Esophagus muscularis mucosa (tissue), 4 donors: Measurements from ENCODE around the gene MSH3. TPM values are rescaled to one million over a fixed set of nuclear protein-coding genes. Genes with fewer than 3 reads are reported as not detected.

Source experiments
- DNase-seq: peaks from one replicate; pipeline ENCODE4 v3.0.0-alpha.2; 2017; ENCODE audit errors: extremely low spot score
- H3K27ac ChIP-seq, 4 donors: fragments of 200-600 bp; sonication (generic); replicated peaks in 1 of 4; 1 replicate in 3 of 4; 2 replicates in 1 of 4; pipeline ENCODE4 v1.5.1; 2016 to 2019; ENCODE audit warnings: mild to moderate bottlenecking in 1 of 4
- H3K27me3 ChIP-seq, 4 donors: fragments of 200-600 bp; sonication (generic); one replicate each; pipeline versions ENCODE4 v1.5.1 to v1.6.0; 2016 to 2019
- H3K36me3 ChIP-seq, 4 donors: fragments of 200-600 bp; sonication (generic); one replicate each; pipeline ENCODE4 v1.5.1; 2016 to 2019
- H3K4me1 ChIP-seq, 4 donors: fragments of 200-600 bp; sonication (generic); one replicate each; pipeline ENCODE4 v1.5.1; 2016 to 2019
- H3K4me3 ChIP-seq, 4 donors: fragments of 200-600 bp; sonication (generic); 1 replicate in 2 of 4; 2 replicates in 2 of 4; pipeline ENCODE4 v1.5.1; 2016 to 2019; ENCODE audit warnings: mild to moderate bottlenecking in 4 of 4, moderate library complexity in 1 of 4
- H3K9me3 ChIP-seq, 4 donors: fragments of 200-600 bp; sonication (generic); 1 replicate in 3 of 4; 2 replicates in 1 of 4; pipeline ENCODE4 v1.5.1; 2016 to 2019
- EP300 ChIP-seq: sonication (generic); formaldehyde crosslinking; IDR thresholded peaks from one replicate; pipeline ENCODE4 v1.6.1; 2017; ENCODE audit warnings: antibody characterized with exemption
- POLR2A ChIP-seq: fragments of 450-650 bp; IDR thresholded peaks from one replicate; pipeline ENCODE4 v1.6.1; 2017; ENCODE audit warnings: antibody characterized with exemption, moderate library complexity, mild to moderate bottlenecking, low read depth
- POLR2AphosphoS5 ChIP-seq, 2 donors: sonication (generic); formaldehyde crosslinking; IDR thresholded peaks; one replicate each; pipeline ENCODE4 v1.6.1; 2017; ENCODE audit warnings: antibody characterized with exemption in 2 of 2
- WGBS: methylation state at CpG from one replicate; pipeline ENCODE4 v1.1.5; 2018; 5-methylcytosine and 5-hydroxymethylcytosine counted together
- intact Hi-C: fragments of 100-400 bp; cut with DNase I; formaldehyde crosslinking; loops from one replicate; pipeline ENCODE4 v1.15.1; 2023
- total RNA-seq, 4 donors: library from RNA; depleted of rRNA; stranded (reverse); fragments of >200 nt; gene quantifications; one replicate each; pipeline versions ENCODE4 v1.1.0 to v1.2.1, GENCODE V29; 2016
- TF ChIP-seq, protein P1 (sequence below), 3 experiments: fragments of 200-600 bp in 2 of 3; fragments of 450-650 bp in 1 of 3; sonication (generic) in 2 of 3; IDR thresholded peaks; one replicate each; pipeline ENCODE4 v1.5.1; 2017 to 2019; ENCODE audit warnings: antibody characterized with exemption in 3 of 3, mild to moderate bottlenecking in 2 of 3, moderate library complexity in 1 of 3

MSH3 gene
- total RNA-seq, 4 donors from 2014 or later, result 7.6 to 11.6 (median 9.3) TPM

DNA sequence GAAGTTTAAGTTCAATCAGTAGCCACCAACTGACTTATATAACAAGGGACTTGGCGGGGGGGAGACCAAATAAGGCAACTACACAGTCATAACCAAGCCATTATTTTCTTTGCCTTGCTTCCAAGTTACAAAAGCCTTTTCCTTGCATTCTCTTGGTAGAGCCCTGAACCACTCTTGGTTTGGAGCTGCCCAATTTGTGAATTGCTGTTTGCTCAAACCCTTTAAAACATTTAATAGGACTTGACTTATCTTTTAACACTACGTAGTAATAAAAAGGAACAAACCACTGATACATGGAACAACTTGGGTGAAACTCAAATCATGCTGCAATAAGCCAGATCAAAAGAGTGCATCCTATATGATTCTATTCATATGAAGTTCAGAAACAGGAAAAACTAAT lies 31.7 kb upstream of the MSH3 start:
- intact Hi-C loops, result no loop called here

DNA sequence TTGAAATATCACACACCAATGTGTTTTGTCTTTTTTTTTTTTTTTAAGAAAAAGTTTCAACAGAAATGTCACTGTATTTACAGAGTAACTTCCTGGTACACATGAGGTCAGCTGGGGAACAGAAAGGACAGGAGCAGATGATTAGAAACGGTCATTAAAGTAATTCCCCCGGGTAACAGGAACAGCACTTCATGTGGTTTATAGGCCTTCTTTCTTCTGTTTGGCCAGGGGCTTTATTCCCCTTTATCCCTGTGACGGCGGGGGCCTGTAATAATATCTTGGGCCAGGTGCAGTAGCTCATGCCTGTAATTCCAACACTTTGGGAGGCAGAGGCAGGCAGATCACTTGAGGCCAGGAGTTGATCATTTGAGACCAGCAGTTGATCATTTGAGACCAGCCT lies 30.5 kb upstream of the MSH3 start:
- Histone ChIP-seq H3K4me1 (no peaks in the 10 kb centered on the region), H3K27me3 (no peaks in the 10 kb centered on the region), H3K4me3 (no peak overlapping the region), H3K27ac (no peak overlapping the region), H3K9me3 (no peaks in the 10 kb centered on the region), H3K36me3 (peaks cover 0 to 4% (median 0%) of the 10 kb centered on the region in 4 donors)
- no peak for DNase-seq
- intact Hi-C loops, result no loop called here
- 77% methylated on average over 4 of the region's 4 CpGs for WGBS
- TF ChIP-seq EP300 (no peak), POLR2A (no peak)
- TF ChIP-seq, protein P1, sequence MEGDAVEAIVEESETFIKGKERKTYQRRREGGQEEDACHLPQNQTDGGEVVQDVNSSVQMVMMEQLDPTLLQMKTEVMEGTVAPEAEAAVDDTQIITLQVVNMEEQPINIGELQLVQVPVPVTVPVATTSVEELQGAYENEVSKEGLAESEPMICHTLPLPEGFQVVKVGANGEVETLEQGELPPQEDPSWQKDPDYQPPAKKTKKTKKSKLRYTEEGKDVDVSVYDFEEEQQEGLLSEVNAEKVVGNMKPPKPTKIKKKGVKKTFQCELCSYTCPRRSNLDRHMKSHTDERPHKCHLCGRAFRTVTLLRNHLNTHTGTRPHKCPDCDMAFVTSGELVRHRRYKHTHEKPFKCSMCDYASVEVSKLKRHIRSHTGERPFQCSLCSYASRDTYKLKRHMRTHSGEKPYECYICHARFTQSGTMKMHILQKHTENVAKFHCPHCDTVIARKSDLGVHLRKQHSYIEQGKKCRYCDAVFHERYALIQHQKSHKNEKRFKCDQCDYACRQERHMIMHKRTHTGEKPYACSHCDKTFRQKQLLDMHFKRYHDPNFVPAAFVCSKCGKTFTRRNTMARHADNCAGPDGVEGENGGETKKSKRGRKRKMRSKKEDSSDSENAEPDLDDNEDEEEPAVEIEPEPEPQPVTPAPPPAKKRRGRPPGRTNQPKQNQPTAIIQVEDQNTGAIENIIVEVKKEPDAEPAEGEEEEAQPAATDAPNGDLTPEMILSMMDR (IDR thresholded peaks at IDR 0.05), result no peak

More for the DNA sequence above, 31.7 kb upstream of the MSH3 start:
- Histone ChIP-seq H3K4me1 (no peaks in the 10 kb centered on the region), H3K27ac (no peak overlapping the region), H3K36me3 (no peaks in the 10 kb centered on the region), H3K4me3 (no peak overlapping the region), H3K27me3 (no peaks in the 10 kb centered on the region), H3K9me3 (no peaks in the 10 kb centered on the region)
- no peak for DNase-seq
- 96% methylated on average over 2 of the region's 2 CpGs for WGBS
- TF ChIP-seq POLR2AphosphoS5 (IDR thresholded peaks at IDR 0.05) (no peak), POLR2A (no peak), EP300 (no peak)
- TF ChIP-seq, protein P1 (IDR thresholded peaks at IDR 0.05), result no peak

GRCh38 chr5:80625230-80625629 lies 29.2 kb upstream of the MSH3 start:
- no peaks in the 10 kb centered on the region for H3K9me3 ChIP-seq
- intact Hi-C loops, result no loop called here
- 85% methylated on average over 5 of the region's 5 CpGs for WGBS
- no peak overlapping the region for H3K4me3 ChIP-seq
- no peaks in the 10 kb centered on the region for H3K4me1 ChIP-seq
- DNase-seq, result no peak
- no peak for TF ChIP-seq EP300
- TF ChIP-seq POLR2A, result no peak
- TF ChIP-seq POLR2AphosphoS5 (IDR thresholded peaks at IDR 0.05), result no peak
- TF ChIP-seq, protein P1 (IDR thresholded peaks at IDR 0.05), result no peak
- H3K27me3 ChIP-seq, result no peaks in the 10 kb centered on the region
- peaks cover 0 to 14% (median 7%) of the 10 kb centered on the region in 4 donors for H3K36me3 ChIP-seq
- no peak overlapping the region for H3K27ac ChIP-seq

DNA sequence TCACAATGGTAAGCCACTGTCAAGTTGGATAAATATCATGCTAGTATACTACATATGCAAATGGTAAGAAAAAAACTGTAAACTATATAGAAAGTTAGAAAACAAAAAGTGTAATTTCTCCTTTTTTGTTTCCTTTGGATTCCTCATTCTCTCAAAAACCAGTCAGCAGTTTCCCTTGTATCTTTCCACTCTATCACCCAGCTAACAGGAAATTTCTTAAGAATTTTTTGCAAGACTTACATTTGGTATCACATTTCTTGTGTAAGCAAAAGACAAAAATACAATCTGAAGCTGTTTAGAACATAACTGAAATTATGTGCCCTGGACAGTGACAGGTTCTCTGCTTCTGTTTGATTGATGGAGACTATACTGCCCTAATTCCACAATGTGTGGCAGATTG lies 25.2 kb upstream of the MSH3 start:
- Histone ChIP-seq H3K4me1 (no peaks in the 10 kb centered on the region), H3K4me3 (no peak overlapping the region), H3K9me3 (no peaks in the 10 kb centered on the region), H3K27me3 (no peaks in the 10 kb centered on the region), H3K36me3 (peaks cover 0 to 37% (median 16%) of the 10 kb centered on the region in 4 donors), H3K27ac (no peak overlapping the region)
- TF ChIP-seq POLR2A, result no peak
- no peak for TF ChIP-seq POLR2AphosphoS5 (IDR thresholded peaks at IDR 0.05)
- TF ChIP-seq, protein P1 (IDR thresholded peaks at IDR 0.05), result no peak
- no peak for TF ChIP-seq EP300
- intact Hi-C loops, result no loop called here
- DNase-seq, result no peak
